HG02642 (cell line): ENCODE results near the gene OR1J4.

ENCODE experiments used
- ATAC-seq: cut with Tn5 transposase; IDR thresholded peaks from one replicate; pipeline ENCODE4 v1.9.1; 2021; ENCODE audit warnings: mild to moderate bottlenecking; ENCODE audit not compliant: unreplicated experiment, poor library complexity

OR1J4 gene

GRCh38 chr9:122567901-122568300 lies 49.0 kb downstream of the OR1J4 start:
- no peak for ATAC-seq
